Measurements from ENCODE around the gene ARMH2. TPM values are rescaled to one million over a fixed set of nuclear protein-coding genes. Genes with fewer than 3 reads are reported as not detected.

The ARMH2 gene
- total and polyA plus RNA-seq, 2 experiments from 2014 or later = not detected

- TF ChIP-seq ZNF462 (CRISPR knock-in tag; IDR thresholded peaks at IDR 0.05) (no peak), JUNB (IDR thresholded peaks at IDR 0.05; ENCODE audit: unreplicated experiment) (no peak)
Measured at GRCh38 chr6:24818346-24818745, 19.6 kb upstream of the ARMH2 start (continued).

GRCh38 chr6:24809728-24810127, 11.0 kb upstream of the ARMH2 start:
- no peaks in the 10 kb centered on the region for H3K9me3 Mint-ChIP-seq
- no peaks in the 10 kb centered on the region for H3K4me1 Mint-ChIP-seq
- Histone ChIP-seq H3K27me3 (ENCODE audit: insufficient read depth) (no peaks in the 10 kb centered on the region), H3K27ac (ENCODE audit: low read depth) (no peak overlapping the region), H3K4me1 (ENCODE audit: insufficient read depth) (no peaks in the 10 kb centered on the region), H3K79me2 (replicated peaks; ENCODE audit: insufficient read depth) (no peaks in the 10 kb centered on the region), H3F3A (replicated peaks; ENCODE audit: low read depth) (no peaks in the 10 kb centered on the region), H3K4me2 (no peak overlapping the region), H3K9me2 (ENCODE audit: insufficient read depth) (no peaks in the 10 kb centered on the region), H4K20me1 (replicated peaks; ENCODE audit: insufficient read depth) (no peaks in the 10 kb centered on the region), H3K36me3 (ENCODE audit: insufficient read depth) (no peaks in the 10 kb centered on the region), H3K4me3 (no peak overlapping the region), H2AFZ (no peak overlapping the region)
- H3K27me3 Mint-ChIP-seq (ENCODE audit: insufficient read depth, low read depth, poor library complexity) = no peaks in the 10 kb centered on the region
- DNase-seq (ENCODE audit: low spot score) = no peak
- no peak for ATAC-seq
- no peaks in the 10 kb centered on the region for H3K36me3 Mint-ChIP-seq (ENCODE audit: low read depth)
- no peak overlapping the region for H3K4me3 Mint-ChIP-seq
- no peak overlapping the region for H3K27ac Mint-ChIP-seq
- TF ChIP-seq STAT1 (IDR thresholded peaks at IDR 0.05; ENCODE audit: unreplicated experiment) (no peak), CTCF (conservative IDR thresholded peaks at IDR 0.05; ENCODE audit: low read depth in 2 of 2) (no peak), CREB1 (CRISPR knock-in tag; IDR thresholded peaks at IDR 0.05; ENCODE audit: low read depth) (no peak), ZNF331 (CRISPR knock-in tag; IDR thresholded peaks at IDR 0.05; ENCODE audit: low read depth) (no peak), EZH2 (IDR thresholded peaks at IDR 0.05; ENCODE audit: low read depth, unreplicated experiment) (no peak), EZH2phosphoT487 (IDR thresholded peaks at IDR 0.05; ENCODE audit: unreplicated experiment) (no peak), JUNB (IDR thresholded peaks at IDR 0.05; ENCODE audit: unreplicated experiment) (no peak), NANOG (IDR thresholded peaks at IDR 0.05; ENCODE audit: borderline replicate concordance) (no peak), ZNF114 (CRISPR knock-in tag; IDR thresholded peaks at IDR 0.05) (no peak), POLR2AphosphoS5 (IDR thresholded peaks at IDR 0.05; ENCODE audit: low read depth) (no peak)

All from GM23338 (cell line).